Naive B cell (primary cell): ENCODE measurements around the gene PRSS53. TPM values are rescaled to one million over a fixed set of nuclear protein-coding genes. Genes with fewer than 3 reads are reported as not detected.
A peak's percentile ranks its signal among the peaks of the same experiment; 100 is the strongest.
"Not testable (repeated sequence)": the region's sequence is repeated elsewhere in the genome, so short reads cannot be mapped to it uniquely, and the experiment has no call there.

Source experiments
- ATAC-seq, 2 donors: fragments of 150-1000 bp; cut with Tn5 transposase; 2 replicates each; pipeline ENCODE4 v1.10.0; 2021; ENCODE audit warnings: low read depth in 2 of 2, mild to moderate bottlenecking in 2 of 2, moderate library complexity in 2 of 2
- DNase-seq: peaks from one replicate; pipeline ENCODE4 v3.0.0; 2022
- H3K27ac Mint-ChIP-seq, 6 donors: one replicate each; pipeline ENCODE4 v1.8.0; 2020 to 2022; ENCODE audit warnings: mild to moderate bottlenecking in 6 of 6, mixed read lengths in 6 of 6, moderate library complexity in 5 of 6, inconsistent platforms in 2 of 6
- H3K27me3 Mint-ChIP-seq, 3 donors: one replicate each; pipeline ENCODE4 v1.8.0; 2021 to 2022; ENCODE audit warnings: mixed read lengths in 3 of 3, mild to moderate bottlenecking in 1 of 3
- H3K36me3 Mint-ChIP-seq, 2 donors: one replicate each; pipeline ENCODE4 v1.8.0; 2020 to 2022; ENCODE audit warnings: mixed read lengths in 2 of 2, inconsistent platforms in 1 of 2, mild to moderate bottlenecking in 1 of 2
- H3K4me1 Mint-ChIP-seq, 3 donors: one replicate each; pipeline ENCODE4 v1.8.0; 2020 to 2022; ENCODE audit warnings: mixed read lengths in 3 of 3, inconsistent platforms in 1 of 3, mild to moderate bottlenecking in 1 of 3, moderate library complexity in 1 of 3
- H3K4me3 Mint-ChIP-seq, 8 donors: one replicate each; pipeline ENCODE4 v1.8.0; 2020 to 2022; ENCODE audit warnings: mild to moderate bottlenecking in 8 of 8, mixed read lengths in 8 of 8, moderate library complexity in 8 of 8, inconsistent platforms in 2 of 8
- H3K9me3 Mint-ChIP-seq, 7 donors: one replicate each; pipeline ENCODE4 v1.8.0; 2020 to 2022; ENCODE audit warnings: mixed read lengths in 7 of 7, mild to moderate bottlenecking in 5 of 7, inconsistent platforms in 2 of 7, moderate library complexity in 1 of 7
- polyA plus RNA-seq, 6 donors: library from polyadenylated mRNA; unstranded; fragments of 300-500 nt; fragmentation: Illumina TruSeq; gene quantifications; one replicate each; pipeline ENCODE4 v1.2.3, GENCODE V29; 2021; ENCODE audit warnings: low read depth in 6 of 6

Gene PRSS53
- polyA plus RNA-seq, 6 donors from 2014 or later: 0.19 to 0.77 (median 0.50) TPM; not detected in 2

GRCh38 chr16:31111881-31112466, 23.2 kb upstream of the PRSS53 start:
- no peak overlapping the region for H3K27ac Mint-ChIP-seq
- no peaks in the 10 kb centered on the region for H3K36me3 Mint-ChIP-seq
- DNase-seq (no peak), ATAC-seq (no peak)
- H3K9me3 Mint-ChIP-seq: no peaks in the 10 kb centered on the region
- peaks cover 13 to 44% (median 23%) of the 10 kb centered on the region in 3 donors for H3K4me1 Mint-ChIP-seq
- H3K27me3 Mint-ChIP-seq: no peaks in the 10 kb centered on the region
- peak overlapping the region in 2 of 8 donors; percentile 50 to 85 for H3K4me3 Mint-ChIP-seq

GRCh38 chr16:31110106-31111034, 21.6 kb upstream of the PRSS53 start:
- ATAC-seq: no peak
- Mint-ChIP-seq H3K4me1 (peaks cover 18 to 45% (median 27%) of the 10 kb centered on the region in 3 donors), H3K27me3 (no peaks in the 10 kb centered on the region), H3K27ac (peak overlapping the region in 1 of 6 donors; percentile 51), H3K4me3 (peak overlapping the region; percentile 1 to 90 (median 78)), H3K9me3 (no peaks in the 10 kb centered on the region), H3K36me3 (no peaks in the 10 kb centered on the region)
- no peak for DNase-seq

GRCh38 chr16:31109622-31110021, 20.9 kb upstream of the PRSS53 start:
- Mint-ChIP-seq H3K4me3 (peak overlapping the region; percentile 79 to 90 (median 85)), H3K4me1 (peaks cover 18 to 42% (median 27%) of the 10 kb centered on the region in 3 donors), H3K27me3 (no peaks in the 10 kb centered on the region), H3K9me3 (no peaks in the 10 kb centered on the region), H3K27ac (peak overlapping the region in 3 of 6 donors; percentile 51 to 83 (median 68)), H3K36me3 (no peaks in the 10 kb centered on the region)
- no peak for DNase-seq
- no peak for ATAC-seq

GRCh38 chr16:31108794-31109558, 20.2 kb upstream of the PRSS53 start:
- Mint-ChIP-seq H3K36me3 (no peaks in the 10 kb centered on the region), H3K27me3 (no peaks in the 10 kb centered on the region), H3K4me1 (peaks cover 18 to 38% (median 27%) of the 10 kb centered on the region in 3 donors), H3K4me3 (peak overlapping the region; percentile 84 to 90 (median 86)), H3K9me3 (no peaks in the 10 kb centered on the region), H3K27ac (peak overlapping the region in 2 of 6 donors; percentile 42 to 69)
- ATAC-seq (no peak), DNase-seq (no peak)

- DNase-seq (peak; percentile 52), ATAC-seq (peak; percentile 78 to 79)
- Mint-ChIP-seq H3K4me3 (peak within 1 kb of the TSS; percentile 81 to 93 (median 87)), H3K27ac (peak within 1 kb of the TSS; percentile 62 to 91 (median 75)), H3K27me3 (no peaks in the 10 kb centered on the region), H3K9me3 (no peaks in the 10 kb centered on the region), H3K36me3 (no peaks in the 10 kb centered on the region), H3K4me1 (peaks cover 18 to 32% (median 27%) of the 10 kb centered on the region in 3 donors)
These were observed 19.5 kb upstream of the PRSS53 start, which contains the start of gene BCKDK for GRCh38 chr16:31108035-31108793. Gene BCKDK, plus strand, starts transcription at chr16:31108386. Its CDS starts 838 bp downstream, at chr16:31109224.

GRCh38 chr16:31107465-31107867, 18.7 kb upstream of the PRSS53 start:
- no peak for ATAC-seq
- peak overlapping the region; percentile 81 to 93 (median 87) for H3K4me3 Mint-ChIP-seq
- DNase-seq: no peak
- peak overlapping the region in 2 of 6 donors; percentile 52 to 80 for H3K27ac Mint-ChIP-seq
- H3K36me3 Mint-ChIP-seq: no peaks in the 10 kb centered on the region
- H3K4me1 Mint-ChIP-seq: peaks cover 18 to 32% (median 27%) of the 10 kb centered on the region in 3 donors
- no peaks in the 10 kb centered on the region for H3K9me3 Mint-ChIP-seq
- H3K27me3 Mint-ChIP-seq: no peaks in the 10 kb centered on the region

GRCh38 chr16:31106509-31107464, 18.0 kb upstream of the PRSS53 start:
- no peaks in the 10 kb centered on the region for H3K9me3 Mint-ChIP-seq
- no peaks in the 10 kb centered on the region for H3K36me3 Mint-ChIP-seq
- no peaks in the 10 kb centered on the region for H3K27me3 Mint-ChIP-seq
- DNase-seq (no peak), ATAC-seq (no peak)
- peak overlapping the region in 6 of 8 donors; percentile 6 to 93 (median 88) for H3K4me3 Mint-ChIP-seq
- peak overlapping the region in 1 of 6 donors; percentile 52 for H3K27ac Mint-ChIP-seq
- peaks cover 18 to 32% (median 27%) of the 10 kb centered on the region in 3 donors for H3K4me1 Mint-ChIP-seq

- no peaks in the 10 kb centered on the region for H3K36me3 Mint-ChIP-seq
- H3K4me1 Mint-ChIP-seq: peaks cover 18 to 30% (median 27%) of the 10 kb centered on the region in 3 donors
- H3K27ac Mint-ChIP-seq: peak overlapping the region in 3 of 6 donors; percentile 21 to 85 (median 56)
- H3K27me3 Mint-ChIP-seq: no peaks in the 10 kb centered on the region
- H3K4me3 Mint-ChIP-seq: peak overlapping the region; percentile 10 to 78 (median 37)
- H3K9me3 Mint-ChIP-seq: no peaks in the 10 kb centered on the region
- DNase-seq (peak; percentile 77), ATAC-seq (peak; percentile 77 to 81)
These were observed 17.0 kb upstream of the PRSS53 start for GRCh38 chr16:31105677-31106213.

GRCh38 chr16:31100876-31101641, 12.3 kb upstream of the PRSS53 start:
- not testable (repeated sequence) for H3K4me3 Mint-ChIP-seq, H3K9me3 Mint-ChIP-seq, DNase-seq, H3K4me1 Mint-ChIP-seq, H3K36me3 Mint-ChIP-seq, H3K27ac Mint-ChIP-seq, H3K27me3 Mint-ChIP-seq, ATAC-seq

- H3K27me3 Mint-ChIP-seq: peaks cover 0 to 8% (median 0%) of the 10 kb centered on the region in 3 donors
- DNase-seq: no peak
- H3K4me1 Mint-ChIP-seq: peaks cover 11 to 14% (median 13%) of the 10 kb centered on the region in 3 donors
- H3K27ac Mint-ChIP-seq: no peak overlapping the region
- peak overlapping the region in 1 of 8 donors; percentile 18 for H3K4me3 Mint-ChIP-seq
- no peak for ATAC-seq
- H3K36me3 Mint-ChIP-seq: no peaks in the 10 kb centered on the region
- H3K9me3 Mint-ChIP-seq: no peaks in the 10 kb centered on the region
These were observed 11.3 kb upstream of the PRSS53 start for GRCh38 chr16:31099860-31100638.
